Activated T-cell treated with anti-CD3 and anti-CD28 coated beads, Interleukin-2, amount 50 U/mL, for 72 hours (primary cell): ENCODE results near the gene TNK2. TPM values are rescaled to one million over a fixed set of nuclear protein-coding genes. Genes with fewer than 3 reads are reported as not detected.
"Not testable (repeated sequence)": the region's sequence is repeated elsewhere in the genome, so short reads cannot be mapped to it uniquely, and the experiment has no call there.

ENCODE experiments used
- ATAC-seq, 2 donors: fragments of 150-1000 bp; cut with Tn5 transposase; replicated peaks in 1 of 2; 2 replicates each; pipeline ENCODE4 v1.10.0; 2021; ENCODE audit warnings: moderate library complexity in 2 of 2, mild to moderate bottlenecking in 1 of 2
- DNase-seq, 2 donors: peaks; one replicate each; pipeline ENCODE4 v3.0.0; 2021 to 2022; ENCODE audit warnings: mixed read lengths in 1 of 2
- H3K27ac Mint-ChIP-seq: one replicate; pipeline ENCODE4 v1.8.0; 2022; ENCODE audit warnings: mild to moderate bottlenecking, moderate library complexity, mixed read lengths
- H3K27me3 Mint-ChIP-seq: one replicate; pipeline ENCODE4 v1.8.0; 2022; ENCODE audit warnings: low read depth, mixed read lengths
- H3K36me3 Mint-ChIP-seq, 2 donors: one replicate each; pipeline ENCODE4 v1.8.0; 2022; ENCODE audit warnings: mixed read lengths in 2 of 2, mild to moderate bottlenecking in 1 of 2; ENCODE audit not compliant: insufficient read depth in 2 of 2
- H3K4me1 Mint-ChIP-seq: one replicate; pipeline ENCODE4 v1.8.0; 2022; ENCODE audit warnings: low read depth, mixed read lengths
- H3K4me3 Mint-ChIP-seq, 2 donors: one replicate each; pipeline ENCODE4 v1.8.0; 2022; ENCODE audit warnings: mild to moderate bottlenecking in 2 of 2, mixed read lengths in 2 of 2, moderate library complexity in 2 of 2
- H3K9me3 Mint-ChIP-seq, 2 donors: one replicate each; pipeline ENCODE4 v1.8.0; 2022; ENCODE audit warnings: mixed read lengths in 2 of 2
- total RNA-seq, 2 donors: library from RNA; stranded (reverse); gene quantifications; one replicate each; pipeline ENCODE4 v1.2.3, GENCODE V29; 2022

TNK2 gene
- total RNA-seq = 100 to 1,000 TPM in 1 of 2 donors, 10 to 100 TPM in 1; 94.8 to 112 TPM

DNA sequence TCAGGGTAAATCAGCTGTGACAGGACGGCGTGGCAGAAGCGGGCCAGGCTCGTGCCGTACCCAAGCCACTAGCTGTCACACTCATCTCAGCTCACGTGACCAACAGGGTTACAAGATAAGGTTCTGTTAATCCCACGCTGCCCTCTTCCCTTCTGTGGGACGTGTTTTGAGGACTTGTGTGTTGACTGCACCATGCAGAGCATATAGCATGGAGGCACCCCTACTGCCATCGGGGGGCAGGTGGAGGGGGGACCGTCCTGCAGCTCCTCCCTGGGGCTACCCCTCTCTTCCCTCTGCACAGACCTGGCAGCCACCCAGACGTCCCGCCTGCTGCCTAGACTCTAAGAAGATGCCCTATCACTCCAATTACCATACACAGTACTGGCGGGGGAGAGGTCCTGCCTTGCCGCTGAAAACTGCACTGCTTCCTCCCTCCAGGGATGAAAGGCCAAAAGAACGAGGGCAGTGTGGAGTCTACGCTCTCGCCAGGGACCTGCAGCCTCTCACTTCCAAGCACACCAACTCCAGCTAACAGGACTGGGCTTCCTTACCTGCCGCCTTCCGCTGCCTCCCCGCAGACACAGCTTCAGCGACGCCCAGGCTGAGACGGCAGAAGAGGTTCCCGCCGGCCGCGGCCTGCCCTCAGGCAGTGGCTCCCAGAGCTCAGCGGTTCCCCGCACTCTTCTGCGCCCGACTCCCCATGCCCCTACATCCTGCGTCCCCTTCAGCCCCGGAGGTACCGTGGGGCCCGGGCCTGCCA lies at the start of gene TNK2:
TSS of gene TNK2 (minus strand) at position 618 of the 760 bp plus-strand sequence. CDS start 19,963 bp downstream, outside the sequence.
- ATAC-seq (peak; percentile 33 to 38), DNase-seq (peak; percentile 68 to 69)
- no peaks in the 10 kb centered on the region for H3K9me3 Mint-ChIP-seq
- H3K27me3 Mint-ChIP-seq = no peaks in the 10 kb centered on the region
- H3K4me3 Mint-ChIP-seq = peak within 1 kb of the TSS; percentile 95 to 97
- H3K36me3 Mint-ChIP-seq = peaks cover 1 to 5% of the 10 kb centered on the region in 2 donors
- peaks cover 57% of the 10 kb centered on the region for H3K4me1 Mint-ChIP-seq
- H3K27ac Mint-ChIP-seq = peak within 1 kb of the TSS; percentile 80

DNA sequence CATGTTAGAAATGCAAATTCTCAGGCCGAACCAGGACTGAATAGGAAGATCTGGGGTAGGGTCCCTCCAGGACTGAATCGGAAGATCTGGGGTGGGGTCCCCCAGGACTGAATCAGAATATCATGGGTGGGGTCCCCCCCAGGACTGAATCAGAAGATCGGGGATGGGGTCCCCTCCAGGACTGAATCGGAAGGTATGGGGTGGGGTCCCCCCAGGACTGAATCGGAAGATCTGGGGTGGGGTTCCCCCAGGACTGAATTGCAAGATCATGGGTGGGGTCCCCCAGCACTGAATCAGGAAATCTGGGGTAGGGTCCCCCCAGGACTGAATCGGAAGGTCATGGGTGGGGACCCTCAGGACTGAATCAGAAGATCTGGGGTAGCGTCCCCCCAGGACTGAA lies 48.2 kb upstream of the TNK2 start:
- Mint-ChIP-seq H3K36me3 (peaks cover 9 to 13% of the 10 kb centered on the region in 2 donors), H3K27ac (peak overlapping the region; percentile 98), H3K27me3 (no peaks in the 10 kb centered on the region), H3K9me3 (peaks cover 3 to 5% of the 10 kb centered on the region in 2 donors), H3K4me3 (peak overlapping the region in 1 of 2 donors; percentile 90), H3K4me1 (peaks cover 35% of the 10 kb centered on the region)
- ATAC-seq (no peak), DNase-seq (no peak)

DNA sequence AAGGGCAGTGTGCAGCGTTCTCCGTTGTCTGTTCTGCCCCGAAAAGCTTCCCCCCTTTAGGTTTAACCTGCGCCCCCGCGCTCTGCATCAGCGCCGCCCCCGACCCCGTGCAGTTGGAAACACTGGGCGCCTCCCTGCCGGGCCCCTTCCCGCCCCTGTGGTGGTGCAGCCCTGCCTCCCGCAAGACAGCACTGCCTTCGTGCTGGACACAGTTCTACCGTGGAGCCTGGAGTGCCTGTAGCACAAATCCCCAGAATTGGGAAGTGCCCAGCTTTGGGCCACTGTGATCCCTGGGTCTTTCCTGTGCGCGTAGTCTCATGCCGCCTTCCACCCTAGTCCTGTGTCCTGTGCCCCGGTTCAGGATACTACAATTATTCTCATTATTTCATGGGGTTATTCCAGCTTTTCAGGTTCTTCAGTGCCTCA lies 47.1 kb upstream of the TNK2 start:
- DNase-seq (peak; percentile 46 to 69), ATAC-seq (peak; percentile 16 to 37)
- not testable (repeated sequence) for H3K27me3 Mint-ChIP-seq, H3K36me3 Mint-ChIP-seq, H3K9me3 Mint-ChIP-seq
- Mint-ChIP-seq H3K27ac (peak overlapping the region; percentile 98), H3K4me1 (peaks cover 38% of the 10 kb centered on the region), H3K4me3 (peak overlapping the region; percentile 87 to 90)

- ATAC-seq = peak; percentile 47 to 61
- not testable (repeated sequence) for H3K27me3 Mint-ChIP-seq, H3K36me3 Mint-ChIP-seq, H3K9me3 Mint-ChIP-seq
- DNase-seq = peak in 1 of 2 donors; percentile 37
- peak overlapping the region; percentile 78 to 87 for H3K4me3 Mint-ChIP-seq
- H3K4me1 Mint-ChIP-seq = peaks cover 38% of the 10 kb centered on the region
- H3K27ac Mint-ChIP-seq = peak overlapping the region; percentile 33
Measured at GRCh38 chr3:195954752-195955119, 46.4 kb upstream of the TNK2 start.

DNA sequence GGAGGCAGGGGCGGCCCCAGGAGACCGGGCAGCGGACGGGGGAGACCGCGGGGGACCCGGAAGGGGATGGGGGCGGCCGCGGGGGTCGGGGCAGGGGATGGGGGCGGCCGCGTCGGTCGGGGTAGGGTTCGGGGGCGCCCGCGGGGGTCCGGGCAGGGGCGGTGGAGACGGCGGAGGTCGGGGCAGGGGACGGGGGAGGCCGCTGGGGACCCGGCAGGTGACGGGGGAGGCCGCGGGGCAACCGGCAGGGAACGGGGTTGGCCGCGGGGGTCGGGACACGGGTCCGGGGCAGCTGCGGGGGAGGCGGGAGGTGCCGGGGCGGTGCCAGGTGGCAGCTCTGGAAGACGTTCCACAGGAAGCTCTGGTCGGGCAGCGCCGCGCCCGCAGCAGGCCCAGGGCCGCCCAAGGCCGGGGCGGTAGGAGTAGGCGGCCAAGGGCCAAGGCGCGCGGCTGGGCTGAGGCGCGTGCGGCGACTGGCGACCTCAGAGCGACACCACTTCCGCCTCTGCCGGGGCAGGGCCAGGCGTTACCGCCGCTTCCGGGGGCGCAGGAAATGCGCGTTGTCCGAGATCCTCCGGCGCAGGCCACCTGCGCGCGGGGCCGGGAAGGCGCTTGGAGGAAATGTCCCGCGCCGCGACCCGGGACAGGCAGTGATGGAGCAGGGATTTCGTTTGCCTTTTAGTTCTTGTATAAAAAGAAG lies 45.9 kb upstream of the TNK2 start:
- not testable (repeated sequence) for H3K36me3 Mint-ChIP-seq, H3K9me3 Mint-ChIP-seq, H3K27me3 Mint-ChIP-seq
- H3K27ac Mint-ChIP-seq = peak overlapping the region; percentile 33
- DNase-seq = peak; percentile 80 to 90
- H3K4me1 Mint-ChIP-seq = peaks cover 38% of the 10 kb centered on the region
- ATAC-seq = peak; percentile 90 to 95
- H3K4me3 Mint-ChIP-seq = peak overlapping the region; percentile 78 to 87

GRCh38 chr3:195952590-195952989 lies 44.2 kb upstream of the TNK2 start:
- peaks cover 27% of the 10 kb centered on the region for H3K4me1 Mint-ChIP-seq
- H3K27me3 Mint-ChIP-seq, ATAC-seq, H3K36me3 Mint-ChIP-seq, H3K9me3 Mint-ChIP-seq, H3K27ac Mint-ChIP-seq, DNase-seq: not testable (repeated sequence)
- peak overlapping the region in 1 of 2 donors; percentile 45 for H3K4me3 Mint-ChIP-seq

DNA sequence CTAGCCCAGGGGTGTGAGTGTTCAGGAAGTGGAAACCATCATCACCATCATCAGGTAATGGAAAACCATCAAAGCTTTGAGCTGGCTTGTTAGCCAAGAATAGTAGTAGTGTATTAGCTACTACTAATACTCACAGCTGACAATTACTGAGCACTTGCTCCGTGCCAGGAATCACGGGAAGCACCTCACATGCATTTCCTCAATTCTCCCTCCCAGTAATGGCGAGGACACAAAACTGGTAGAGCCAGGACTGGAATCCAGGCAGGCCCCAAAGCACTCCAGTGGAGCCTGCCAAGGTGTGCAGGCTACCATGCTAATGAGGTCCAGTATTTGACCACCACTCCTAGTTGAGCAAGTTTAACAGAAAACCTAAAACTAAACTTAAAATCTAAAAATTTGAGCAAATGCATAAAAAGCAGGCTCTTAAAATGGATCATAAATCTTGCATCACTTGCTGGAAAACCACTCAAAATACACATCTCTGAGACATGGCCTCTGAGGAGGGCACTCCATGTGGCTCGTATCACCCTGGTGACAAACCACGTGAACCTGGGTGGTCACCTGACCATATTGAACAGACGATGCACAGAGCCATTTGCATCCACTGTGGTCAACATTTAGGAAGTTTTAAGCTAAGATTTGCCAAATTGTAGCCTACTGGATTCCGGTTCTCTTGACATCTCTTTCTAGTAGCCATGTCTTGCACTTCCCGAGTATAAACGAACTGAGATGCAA lies 43.3 kb upstream of the TNK2 start:
- not testable (repeated sequence) for H3K9me3 Mint-ChIP-seq, DNase-seq, H3K27me3 Mint-ChIP-seq, ATAC-seq, H3K36me3 Mint-ChIP-seq
- Mint-ChIP-seq H3K4me3 (peak overlapping the region; percentile 45 to 68), H3K27ac (peak overlapping the region; percentile 28), H3K4me1 (peaks cover 26% of the 10 kb centered on the region)

DNA sequence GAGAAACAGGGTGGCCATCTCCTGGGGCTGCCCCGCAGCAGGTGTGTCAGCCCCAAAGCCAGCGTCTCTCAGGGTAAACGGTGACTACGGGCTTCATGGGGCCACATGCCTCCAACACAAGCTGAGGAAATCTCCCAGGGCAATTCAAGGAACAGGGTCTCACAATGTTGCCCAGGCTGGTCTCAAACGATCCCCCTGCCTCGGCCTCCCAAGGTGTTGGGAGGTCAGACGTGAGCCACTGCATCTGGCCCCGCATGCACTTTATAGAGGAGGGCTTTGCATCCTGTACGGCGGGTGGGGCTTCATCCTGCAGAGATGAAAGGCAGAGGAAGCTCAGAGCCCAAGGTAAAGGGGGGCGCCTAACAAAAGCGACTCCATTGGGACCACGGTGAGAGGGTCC lies 42.4 kb upstream of the TNK2 start:
- not testable (repeated sequence) for H3K27ac Mint-ChIP-seq, H3K9me3 Mint-ChIP-seq, H3K4me3 Mint-ChIP-seq, DNase-seq, ATAC-seq, H3K27me3 Mint-ChIP-seq, H3K36me3 Mint-ChIP-seq
- H3K4me1 Mint-ChIP-seq = peaks cover 17% of the 10 kb centered on the region

DNA sequence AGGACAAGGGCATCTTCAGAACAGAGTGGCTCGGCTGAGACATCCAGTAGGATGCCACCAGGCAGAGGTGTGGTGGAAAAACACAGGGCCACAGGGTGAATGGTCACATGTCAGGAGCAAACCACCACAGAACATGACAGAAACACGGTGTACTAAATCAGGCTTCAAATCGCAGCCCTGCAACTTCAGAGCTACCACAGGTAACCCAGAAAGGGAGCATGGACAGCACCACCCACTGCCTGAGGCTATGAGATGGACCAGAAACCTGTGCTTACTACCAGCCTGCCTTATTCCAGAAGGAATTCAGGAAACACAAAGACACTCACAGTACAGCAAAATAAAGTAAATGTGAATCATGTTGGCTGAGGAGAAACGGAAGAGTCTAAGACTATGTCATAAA lies 41.8 kb upstream of the TNK2 start:
- H3K4me3 Mint-ChIP-seq, H3K27ac Mint-ChIP-seq, H3K27me3 Mint-ChIP-seq, ATAC-seq, DNase-seq, H3K9me3 Mint-ChIP-seq, H3K36me3 Mint-ChIP-seq: not testable (repeated sequence)
- peaks cover 12% of the 10 kb centered on the region for H3K4me1 Mint-ChIP-seq

DNA sequence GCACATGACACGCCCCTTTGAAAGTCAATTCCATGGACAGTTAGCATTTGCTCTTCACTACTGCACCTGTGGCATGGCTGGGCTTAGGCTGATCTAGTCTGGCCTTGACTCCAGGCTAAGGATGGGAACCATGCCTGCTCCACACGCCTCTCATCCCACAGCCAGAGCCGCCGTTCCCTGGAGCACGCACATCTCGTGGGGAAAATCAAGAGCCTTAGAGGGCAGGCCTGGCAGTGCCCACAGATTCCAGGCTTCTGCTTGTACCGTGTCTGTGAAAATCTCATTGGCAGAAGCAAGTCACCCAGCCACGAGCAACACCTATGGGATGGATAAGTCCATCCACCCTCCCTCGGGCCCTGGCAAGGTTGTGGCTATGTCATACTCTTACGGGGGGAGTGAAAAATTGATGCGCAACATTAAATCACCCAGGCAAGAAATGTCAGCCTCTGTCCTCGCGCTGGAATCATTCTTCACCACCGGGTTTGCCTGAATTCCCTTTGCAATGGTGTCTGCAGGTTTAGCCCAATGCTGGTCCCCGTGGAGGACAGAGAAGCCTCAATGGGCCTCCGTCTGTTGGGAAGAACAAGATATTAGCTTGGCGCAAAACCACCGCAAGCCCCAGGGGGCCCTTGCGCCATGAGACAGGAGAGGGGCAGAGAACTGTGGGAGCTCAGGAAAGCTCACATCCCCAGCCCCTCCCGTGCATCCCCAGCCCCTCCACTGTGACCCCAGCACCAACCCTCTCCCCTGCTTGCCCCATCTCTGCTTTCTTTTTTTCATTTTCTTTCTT lies 38.8 kb upstream of the TNK2 start:
- not testable (repeated sequence) for DNase-seq, H3K27me3 Mint-ChIP-seq, ATAC-seq, H3K27ac Mint-ChIP-seq, H3K4me1 Mint-ChIP-seq, H3K9me3 Mint-ChIP-seq, H3K4me3 Mint-ChIP-seq
- peaks cover 0 to 10% of the 10 kb centered on the region in 2 donors for H3K36me3 Mint-ChIP-seq

DNA sequence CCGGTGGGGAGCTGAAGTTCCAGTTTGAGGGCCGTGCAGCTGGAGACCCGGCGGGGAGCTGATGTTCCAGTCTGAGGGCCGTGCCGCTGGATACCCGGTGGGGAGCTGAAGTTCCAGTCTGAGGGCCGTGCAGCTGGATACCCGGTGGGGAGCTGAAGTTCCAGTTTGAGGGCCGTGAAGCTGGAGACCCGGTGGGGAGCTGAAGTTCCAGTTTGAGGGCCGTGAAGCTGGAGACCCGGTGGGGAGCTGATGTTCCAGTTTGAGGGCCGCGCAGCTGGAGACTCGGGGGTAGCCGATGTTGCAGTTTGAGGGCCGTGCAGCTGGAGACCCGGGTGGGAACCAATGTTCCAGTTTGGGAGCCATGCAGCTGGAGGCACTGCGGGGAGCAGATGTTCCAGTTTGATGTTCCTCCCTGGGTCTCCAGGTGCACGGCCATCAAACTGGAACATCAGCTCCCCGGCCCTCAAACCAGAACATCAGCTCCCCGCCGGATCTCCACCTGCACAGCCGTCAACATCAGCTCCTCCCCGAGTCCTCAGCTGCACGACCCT lies 33.0 kb upstream of the TNK2 start:
- not testable (repeated sequence) for H3K4me3 Mint-ChIP-seq, H3K4me1 Mint-ChIP-seq, H3K9me3 Mint-ChIP-seq, H3K27me3 Mint-ChIP-seq, ATAC-seq, DNase-seq, H3K27ac Mint-ChIP-seq
- peaks cover 0 to 18% of the 10 kb centered on the region in 2 donors for H3K36me3 Mint-ChIP-seq

GRCh38 chr3:195940806-195941205 lies 32.5 kb upstream of the TNK2 start:
- not testable (repeated sequence) for ATAC-seq, H3K4me3 Mint-ChIP-seq, H3K27ac Mint-ChIP-seq, DNase-seq, H3K4me1 Mint-ChIP-seq, H3K27me3 Mint-ChIP-seq, H3K9me3 Mint-ChIP-seq
- H3K36me3 Mint-ChIP-seq = peaks cover 0 to 17% of the 10 kb centered on the region in 2 donors
